Measurements from ENCODE around the gene PFDN5.

Gene PFDN5

GRCh38 chr12:53347905-53348304, 52.6 kb downstream of the PFDN5 start:
- Histone ChIP-seq H3K9me3 (no peaks in the 10 kb centered on the region), H3K36me3 (no peaks in the 10 kb centered on the region), H3K4me1 (peaks cover 20% of the 10 kb centered on the region), H3K27me3 (no peaks in the 10 kb centered on the region), H3K4me3 (ENCODE audit: low read depth, low read length) (no peak overlapping the region)
- no peak for TF ChIP-seq CTCF (IDR thresholded peaks at IDR 0.05; ENCODE audit: low read depth, low read length)
- no peak for DNase-seq
